OCI-LY3 (cell line): ENCODE data around the gene MED16.

Experiments
- EZH2phosphoT487 ChIP-seq: fragments of 200-600 bp; shearing (Covaris generic); IDR thresholded peaks from 2 replicates; pipeline ENCODE4 v1.6.1; 2018; ENCODE audit warnings: antibody characterized with exemption, mixed run types, low read depth
- TF ChIP-seq, protein P1 (sequence below): fragments of 200-600, 300-600 bp; sonication (generic); IDR thresholded peaks from 2 replicates; pipeline ENCODE4 v1.5.1; 2014; ENCODE audit warnings: antibody characterized with exemption, low read length, low read depth

DNA sequence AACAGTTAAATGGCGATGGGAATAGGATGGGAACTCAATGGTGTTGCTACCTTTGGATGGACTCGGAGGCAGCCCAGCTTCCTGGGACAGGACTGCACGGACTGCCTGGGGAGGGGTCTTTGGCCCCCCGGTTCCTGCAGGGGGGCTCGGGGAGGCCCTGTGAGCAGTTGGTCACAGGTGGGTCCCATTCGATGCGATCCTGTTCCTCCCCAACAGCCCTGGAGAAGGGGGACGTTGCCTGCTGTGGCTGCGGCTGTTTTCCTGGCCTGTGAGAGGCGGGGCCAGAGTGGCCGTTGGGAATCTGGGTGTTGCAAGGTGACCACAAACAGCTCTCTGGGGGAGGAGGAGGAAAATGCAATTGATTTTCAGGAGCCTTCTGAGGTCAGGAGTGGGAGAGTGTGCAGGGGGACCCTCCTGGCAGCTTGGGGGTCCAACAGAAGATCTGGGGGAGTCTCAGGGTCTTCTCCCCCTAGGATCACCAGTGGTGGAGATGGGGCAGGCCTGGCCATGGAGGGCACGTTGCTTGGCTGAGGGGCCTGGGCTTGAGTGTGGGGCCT, 69.3 kb downstream of the MED16 start:
- TF ChIP-seq, protein P1, sequence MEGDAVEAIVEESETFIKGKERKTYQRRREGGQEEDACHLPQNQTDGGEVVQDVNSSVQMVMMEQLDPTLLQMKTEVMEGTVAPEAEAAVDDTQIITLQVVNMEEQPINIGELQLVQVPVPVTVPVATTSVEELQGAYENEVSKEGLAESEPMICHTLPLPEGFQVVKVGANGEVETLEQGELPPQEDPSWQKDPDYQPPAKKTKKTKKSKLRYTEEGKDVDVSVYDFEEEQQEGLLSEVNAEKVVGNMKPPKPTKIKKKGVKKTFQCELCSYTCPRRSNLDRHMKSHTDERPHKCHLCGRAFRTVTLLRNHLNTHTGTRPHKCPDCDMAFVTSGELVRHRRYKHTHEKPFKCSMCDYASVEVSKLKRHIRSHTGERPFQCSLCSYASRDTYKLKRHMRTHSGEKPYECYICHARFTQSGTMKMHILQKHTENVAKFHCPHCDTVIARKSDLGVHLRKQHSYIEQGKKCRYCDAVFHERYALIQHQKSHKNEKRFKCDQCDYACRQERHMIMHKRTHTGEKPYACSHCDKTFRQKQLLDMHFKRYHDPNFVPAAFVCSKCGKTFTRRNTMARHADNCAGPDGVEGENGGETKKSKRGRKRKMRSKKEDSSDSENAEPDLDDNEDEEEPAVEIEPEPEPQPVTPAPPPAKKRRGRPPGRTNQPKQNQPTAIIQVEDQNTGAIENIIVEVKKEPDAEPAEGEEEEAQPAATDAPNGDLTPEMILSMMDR: no peak
- no peak for TF ChIP-seq EZH2phosphoT487
